K562 (cell line): ENCODE data around the gene ARID4B. TPM values are rescaled to one million over a fixed set of nuclear protein-coding genes. Genes with fewer than 3 reads are reported as not detected.

ENCODE experiments used
- CBFA2T2 ChIP-seq: fragments of 450-650 bp; conservative IDR thresholded peaks from 2 replicates; pipeline ENCODE4 v1.6.1; 2017; ENCODE audit warnings: mild to moderate bottlenecking
- CBFA2T3 ChIP-seq: fragments of 450-650 bp; IDR thresholded peaks from 2 replicates; pipeline ENCODE4 v1.6.1; 2017
- CBX8 ChIP-seq: fragments of 200-600 bp; sonication (generic); IDR thresholded peaks from 2 replicates; pipeline ENCODE4 v1.6.1; 2012; ENCODE audit warnings: borderline replicate concordance, mixed run types, low read depth, mild to moderate bottlenecking, moderate library complexity, mixed read lengths, low read length, control low read depth, inconsistent platforms; ENCODE audit not compliant: poor library complexity, severe bottlenecking; ENCODE audit errors: extremely low read depth
- CREB3L1 ChIP-seq: fragments of 450-650 bp; IDR thresholded peaks from 2 replicates; pipeline ENCODE4 v1.6.1; 2014; ENCODE audit warnings: low read depth, mild to moderate bottlenecking, moderate library complexity, borderline replicate concordance
- E2F8 ChIP-seq: fragments of 450-650 bp; IDR thresholded peaks from 2 replicates; pipeline ENCODE4 v1.7.1; 2018; ENCODE audit warnings: mild to moderate bottlenecking, low read depth; ENCODE audit not compliant: partially characterized antibody
- ESRRA ChIP-seq: fragments of 450-650 bp; IDR thresholded peaks from 2 replicates; pipeline ENCODE4 v1.6.1; 2014; ENCODE audit warnings: low read depth, mild to moderate bottlenecking, moderate library complexity, borderline replicate concordance
- FOXK1 ChIP-seq: sonication (generic); formaldehyde crosslinking; IDR thresholded peaks from 2 replicates; pipeline ENCODE4 v1.8.0; 2022; ENCODE audit warnings: missing genetic modification reagents, mild to moderate bottlenecking, borderline replicate concordance
- GTF3C2 ChIP-seq: IDR thresholded peaks from 3 replicates; pipeline ENCODE4 v1.6.1; 2011; ENCODE audit warnings: borderline replicate concordance, mild to moderate bottlenecking, moderate library complexity; ENCODE audit not compliant: insufficient read length; ENCODE audit errors: extremely low read depth
- KDM1A ChIP-seq, 2 experiments: fragments of 450-650 bp; IDR thresholded peaks; 2 replicates each; pipeline ENCODE4 v1.6.1; 2016; ENCODE audit warnings: mild to moderate bottlenecking in 2 of 2
- SP2 ChIP-seq: IDR thresholded peaks from 2 replicates; pipeline ENCODE4 v1.6.1; 2011; ENCODE audit warnings: mild to moderate bottlenecking, low read depth, low read length, moderate library complexity; ENCODE audit not compliant: poor library complexity, severe bottlenecking; ENCODE audit errors: extremely low read depth
- TGIF2 ChIP-seq: sonication (generic); formaldehyde crosslinking; IDR thresholded peaks from 2 replicates; pipeline ENCODE4 v1.8.1; 2022; ENCODE audit warnings: mild to moderate bottlenecking, missing genetic modification reagents, moderate library complexity
- ZNF57 ChIP-seq: fragments of 450-650 bp; formaldehyde crosslinking; IDR thresholded peaks from 2 replicates; pipeline ENCODE4 v1.4.0; 2020; ENCODE audit warnings: mild to moderate bottlenecking, moderate library complexity
- polyA plus RNA-seq, 8 experiments: library from polyadenylated mRNA; depleted of rRNA in 4 of 8; stranded (reverse) in 5 of 8; unstranded in 3 of 8; fragments of >200 nt; fragmentation: Nextera tagmentation in 2 of 8; fragmentation: Illumina TruSeq in 1 of 8; extraction: Ambion mirVana in 2 of 8; extraction: Trizol in 1 of 8; gene quantifications; 2 replicates each; pipeline versions ENCODE4 v1.2.1 to v1.2.3, GENCODE V29; 2011 to 2014; ENCODE audit warnings: inconsistent platforms in 1 of 8, missing spikeins in 1 of 8
- total RNA-seq, 7 experiments: library from RNA; depleted of rRNA in 6 of 7; stranded (reverse); fragments of >200 nt in 6 of 7; fragmentation: Illumina TruSeq in 2 of 7; extraction: Trizol in 2 of 7; gene quantifications; 2 replicates each; pipeline versions ENCODE4 v1.2.1 to v1.2.3, GENCODE V29; 2011 to 2021; ENCODE audit warnings: low replicate concordance in 1 of 7
- TF ChIP-seq, protein P1 (sequence below), 2 experiments: fragments of 450-650 bp; IDR thresholded peaks; 2 replicates each; pipeline ENCODE4 v1.6.1; 2016
- TF ChIP-seq, protein P2 (sequence below), 2 experiments: fragments of 450-650 bp; IDR thresholded peaks; 2 replicates each; pipeline ENCODE4 v1.6.1; 2018; ENCODE audit warnings: mild to moderate bottlenecking in 2 of 2, low read depth in 1 of 2; ENCODE audit not compliant: partially characterized antibody in 2 of 2

ARID4B gene
- total and polyA plus RNA-seq, 9 of the 15 experiments (the other 6 are each of a cell fraction or from before 2014, with no cell fraction given): 8.4 to 38.9 (median 18.5) TPM

- TF ChIP-seq GTF3C2: no peak
- no peak for TF ChIP-seq CBX8
- TF ChIP-seq ESRRA: peak; percentile 70; the same call in 1 of the 2 replicates
- no peak for TF ChIP-seq CBFA2T2
- TF ChIP-seq, protein P1, sequence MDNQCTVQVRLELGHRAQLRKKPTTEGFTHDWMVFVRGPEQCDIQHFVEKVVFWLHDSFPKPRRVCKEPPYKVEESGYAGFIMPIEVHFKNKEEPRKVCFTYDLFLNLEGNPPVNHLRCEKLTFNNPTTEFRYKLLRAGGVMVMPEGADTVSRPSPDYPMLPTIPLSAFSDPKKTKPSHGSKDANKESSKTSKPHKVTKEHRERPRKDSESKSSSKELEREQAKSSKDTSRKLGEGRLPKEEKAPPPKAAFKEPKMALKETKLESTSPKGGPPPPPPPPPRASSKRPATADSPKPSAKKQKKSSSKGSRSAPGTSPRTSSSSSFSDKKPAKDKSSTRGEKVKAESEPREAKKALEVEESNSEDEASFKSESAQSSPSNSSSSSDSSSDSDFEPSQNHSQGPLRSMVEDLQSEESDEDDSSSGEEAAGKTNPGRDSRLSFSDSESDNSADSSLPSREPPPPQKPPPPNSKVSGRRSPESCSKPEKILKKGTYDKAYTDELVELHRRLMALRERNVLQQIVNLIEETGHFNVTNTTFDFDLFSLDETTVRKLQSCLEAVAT (IDR thresholded peaks at IDR 0.05): 0 out of 4 replicates have a peak, but pooled peaks of 1 of the 2 experiments have one; percentile 57
- TF ChIP-seq, protein P2, sequence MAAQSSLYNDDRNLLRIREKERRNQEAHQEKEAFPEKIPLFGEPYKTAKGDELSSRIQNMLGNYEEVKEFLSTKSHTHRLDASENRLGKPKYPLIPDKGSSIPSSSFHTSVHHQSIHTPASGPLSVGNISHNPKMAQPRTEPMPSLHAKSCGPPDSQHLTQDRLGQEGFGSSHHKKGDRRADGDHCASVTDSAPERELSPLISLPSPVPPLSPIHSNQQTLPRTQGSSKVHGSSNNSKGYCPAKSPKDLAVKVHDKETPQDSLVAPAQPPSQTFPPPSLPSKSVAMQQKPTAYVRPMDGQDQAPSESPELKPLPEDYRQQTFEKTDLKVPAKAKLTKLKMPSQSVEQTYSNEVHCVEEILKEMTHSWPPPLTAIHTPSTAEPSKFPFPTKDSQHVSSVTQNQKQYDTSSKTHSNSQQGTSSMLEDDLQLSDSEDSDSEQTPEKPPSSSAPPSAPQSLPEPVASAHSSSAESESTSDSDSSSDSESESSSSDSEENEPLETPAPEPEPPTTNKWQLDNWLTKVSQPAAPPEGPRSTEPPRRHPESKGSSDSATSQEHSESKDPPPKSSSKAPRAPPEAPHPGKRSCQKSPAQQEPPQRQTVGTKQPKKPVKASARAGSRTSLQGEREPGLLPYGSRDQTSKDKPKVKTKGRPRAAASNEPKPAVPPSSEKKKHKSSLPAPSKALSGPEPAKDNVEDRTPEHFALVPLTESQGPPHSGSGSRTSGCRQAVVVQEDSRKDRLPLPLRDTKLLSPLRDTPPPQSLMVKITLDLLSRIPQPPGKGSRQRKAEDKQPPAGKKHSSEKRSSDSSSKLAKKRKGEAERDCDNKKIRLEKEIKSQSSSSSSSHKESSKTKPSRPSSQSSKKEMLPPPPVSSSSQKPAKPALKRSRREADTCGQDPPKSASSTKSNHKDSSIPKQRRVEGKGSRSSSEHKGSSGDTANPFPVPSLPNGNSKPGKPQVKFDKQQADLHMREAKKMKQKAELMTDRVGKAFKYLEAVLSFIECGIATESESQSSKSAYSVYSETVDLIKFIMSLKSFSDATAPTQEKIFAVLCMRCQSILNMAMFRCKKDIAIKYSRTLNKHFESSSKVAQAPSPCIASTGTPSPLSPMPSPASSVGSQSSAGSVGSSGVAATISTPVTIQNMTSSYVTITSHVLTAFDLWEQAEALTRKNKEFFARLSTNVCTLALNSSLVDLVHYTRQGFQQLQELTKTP (IDR thresholded peaks at IDR 0.05; ENCODE audit: low read depth in 1 of 2, partially characterized antibody in 2 of 2): no peak
- no peak for TF ChIP-seq TGIF2 (CRISPR knock-in tag)
- peak; percentile 26; the same call in 1 of the 2 replicates for TF ChIP-seq CBFA2T3
- no peak for TF ChIP-seq ZNF57 (CRISPR knock-in tag)
- peak; percentile 37 to 56; a peak in 3 of 4 replicates for TF ChIP-seq KDM1A (IDR thresholded peaks at IDR 0.05)
- TF ChIP-seq E2F8: no peak
- TF ChIP-seq FOXK1 (CRISPR knock-in tag): no peak
- no peak for TF ChIP-seq CREB3L1
- TF ChIP-seq SP2: no peak
These were observed 120.8 kb downstream of the ARID4B start (continued) for GRCh38 chr1:235207209-235207565.
